Endothelial cell of umbilical vein (primary cell): ENCODE results near the gene GPR160. TPM values are rescaled to one million over a fixed set of nuclear protein-coding genes. Genes with fewer than 3 reads are reported as not detected.

Experiments
- BruUV-seq: library from RNA; stranded (reverse); fragments of 400-500 nt; replicated peaks from 2 replicates; lab custom pipeline; 2021; lab: Mats Ljungman, UMichigan
- CTCF ChIA-PET: fragments of 300-600, 350-600 bp; sonication (Branson Sonifier 250); formaldehyde crosslinking; loops from one replicate; lab custom pipeline; 2021; ENCODE audit warnings: antibody characterized with exemption, inconsistent platforms; lab: Charles Lee
- POLR2A ChIA-PET: fragments of 300-600, 350-600 bp; sonication (Branson Sonifier 250); formaldehyde crosslinking; loops from one replicate; lab custom pipeline; 2021; ENCODE audit warnings: antibody characterized with exemption, inconsistent platforms; lab: Charles Lee
- DNase-seq: peaks from one replicate; pipeline ENCODE4 v3.0.0-alpha.2; 2011; ENCODE audit warnings: low read depth, low spot score
- FAIRE-seq: peaks from 2 replicates; lab custom pipeline; 2011; peaks lifted over from hg19 to GRCh38; lab: Jason Lieb, UNC
- H2AFZ ChIP-seq: 2 replicates; pipeline ENCODE4 v1.6.0; 2012; ENCODE audit warnings: low read depth, low read length, control low read depth, inconsistent platforms
- H3K27ac ChIP-seq: 2 replicates; pipeline ENCODE4 v1.5.1; 2011; ENCODE audit warnings: low read depth, mild to moderate bottlenecking, control low read depth, low read length, moderate library complexity; ENCODE audit not compliant: insufficient read depth
- H3K27me3 ChIP-seq, 2 experiments: 2 replicates each; pipeline versions ENCODE4 v1.6.0 to v1.6.1; 2011; ENCODE audit warnings: low read length in 2 of 2, mixed read lengths in 1 of 2; ENCODE audit not compliant: control insufficient read depth in 2 of 2, insufficient read depth in 2 of 2
- H3K36me3 ChIP-seq, 2 experiments: 2 replicates in 1 of 2; 3 replicates in 1 of 2; pipeline ENCODE4 v1.5.1; 2011; ENCODE audit warnings: low read length in 2 of 2, mild to moderate bottlenecking in 1 of 2, moderate library complexity in 1 of 2; ENCODE audit not compliant: control insufficient read depth in 2 of 2, insufficient read depth in 2 of 2; ENCODE audit errors: extremely low read depth in 1 of 2
- H3K4me1 ChIP-seq: 3 replicates; pipeline ENCODE4 v1.5.1; 2011; ENCODE audit warnings: mild to moderate bottlenecking, low read length; ENCODE audit not compliant: control insufficient read depth, insufficient read depth; ENCODE audit errors: extremely low read depth
- H3K4me2 ChIP-seq: 2 replicates; pipeline ENCODE4 v1.6.1; 2011; ENCODE audit warnings: low read length, control low read depth, mixed read lengths; ENCODE audit not compliant: insufficient read depth
- H3K4me3 ChIP-seq, 3 experiments: fragments of 200-600 bp in 1 of 3; sonication (generic), shearing (Covaris generic) in 1 of 3; replicated peaks in 1 of 3; 2 replicates each; pipeline ENCODE4 v1.5.1; 2011 to 2016; ENCODE audit warnings: control low read depth in 3 of 3, low read length in 3 of 3, mild to moderate bottlenecking in 2 of 3, inconsistent platforms in 1 of 3, low read depth in 1 of 3, moderate library complexity in 1 of 3; ENCODE audit not compliant: insufficient read depth in 1 of 3
- H3K79me2 ChIP-seq: 2 replicates; pipeline ENCODE4 v1.6.0; 2012; ENCODE audit warnings: low read length, inconsistent platforms; ENCODE audit not compliant: control insufficient read depth, insufficient read depth
- H3K9ac ChIP-seq: replicated peaks from 2 replicates; pipeline ENCODE3; 2011; ENCODE audit warnings: low read length, control low read depth; ENCODE audit not compliant: insufficient read depth; ENCODE audit errors: extremely low read depth
- H3K9me1 ChIP-seq: replicated peaks from 3 replicates; pipeline ENCODE4 v1.6.0; 2011; ENCODE audit warnings: mild to moderate bottlenecking, low read length; ENCODE audit not compliant: control insufficient read depth, insufficient read depth; ENCODE audit errors: extremely low read depth
- H3K9me3 ChIP-seq: replicated peaks from 2 replicates; pipeline ENCODE4 v1.5.1; 2012; ENCODE audit warnings: low read length, inconsistent platforms; ENCODE audit not compliant: control insufficient read depth, insufficient read depth
- H4K20me1 ChIP-seq: replicated peaks from 2 replicates; pipeline ENCODE3; 2011; ENCODE audit warnings: mild to moderate bottlenecking, low read length; ENCODE audit not compliant: control insufficient read depth, insufficient read depth; ENCODE audit errors: extremely low read depth
- CTCF ChIP-seq, 2 donors: IDR thresholded peaks; 1 replicate in 1 of 2; 2 replicates in 1 of 2; pipeline ENCODE4 v1.5.1; 2011; ENCODE audit warnings: low read length in 2 of 2, mild to moderate bottlenecking in 2 of 2, moderate library complexity in 2 of 2, control low read depth in 1 of 2, inconsistent platforms in 1 of 2, low read depth in 1 of 2; ENCODE audit not compliant: insufficient read depth in 1 of 2; ENCODE audit errors: extremely low read depth in 1 of 2
- EZH2 ChIP-seq: IDR thresholded peaks from 2 replicates; pipeline ENCODE4 v1.6.1; 2012; ENCODE audit warnings: borderline replicate concordance, low read depth, mild to moderate bottlenecking, moderate library complexity, low read length, inconsistent platforms; ENCODE audit not compliant: severe bottlenecking
- FOS ChIP-seq: IDR thresholded peaks from 2 replicates; pipeline ENCODE4 v1.6.1; 2011; ENCODE audit warnings: mild to moderate bottlenecking, low read length, moderate library complexity, borderline replicate concordance; ENCODE audit not compliant: insufficient read depth
- GATA2 ChIP-seq: IDR thresholded peaks from 2 replicates; pipeline ENCODE4 v1.7.0; 2011; ENCODE audit warnings: low read depth, mild to moderate bottlenecking, moderate library complexity, mixed read lengths, low read length; ENCODE audit not compliant: insufficient read length, insufficient read depth
- JUN ChIP-seq: IDR thresholded peaks from 2 replicates; pipeline ENCODE4 v1.6.1; 2011; ENCODE audit warnings: borderline replicate concordance, low read depth; ENCODE audit not compliant: insufficient read length, insufficient read depth
- MYC ChIP-seq: IDR thresholded peaks from one replicate; pipeline ENCODE4 v1.6.1; 2011; ENCODE audit warnings: mild to moderate bottlenecking, low read depth, low read length
- POLR2A ChIP-seq: IDR thresholded peaks from 2 replicates; pipeline ENCODE4 v1.6.1; 2012; ENCODE audit warnings: low read depth, mild to moderate bottlenecking, control low read depth, low read length
- POLR2AphosphoS5 ChIP-seq: IDR thresholded peaks from 2 replicates; pipeline ENCODE4 v1.6.1; 2012; ENCODE audit warnings: low read depth, mild to moderate bottlenecking, control low read depth, low read length, moderate library complexity; ENCODE audit not compliant: insufficient read depth
- dilution Hi-C: fragments of 300-500 bp; cut with MboI; formaldehyde crosslinking; loops from one replicate; pipeline ENCODE4 v1.15.0; 2019; ENCODE audit warnings: low sequenced_read_pairs; ENCODE audit not compliant: extremely low pct_ligation_motif_present
- intact Hi-C: fragments of 100-400 bp; cut with micrococcal nuclease; formaldehyde crosslinking; loops from one replicate; pipeline ENCODE4 v1.10.0; 2022
- polyA plus RNA-seq, 4 experiments: library from polyadenylated mRNA; depleted of rRNA in 3 of 4; stranded (reverse) in 3 of 4; unstranded in 1 of 4; fragments of >200 nt; gene quantifications; 2 replicates each; pipeline versions ENCODE4 v1.2.1 to v1.2.3, GENCODE V29; 2011 to 2012; ENCODE audit warnings: missing spikeins in 1 of 4
- total RNA-seq: library from RNA; stranded (reverse); gene quantifications from 2 replicates; pipeline ENCODE4 v1.2.3, GENCODE V29; 2021
- TF ChIP-seq, protein P1 (sequence below): IDR thresholded peaks from 2 replicates; pipeline ENCODE4 v1.6.1; 2011; ENCODE audit not compliant: insufficient read depth, insufficient read length

The GPR160 gene
- total and polyA plus RNA-seq, 2 donors (not counting 3 experiments of a cell fraction or from before 2014, with no cell fraction given), result 0.39 to 1.3 TPM

- no peaks in the 10 kb centered on the region for H3K79me2 ChIP-seq
- no peaks in the 10 kb centered on the region for H4K20me1 ChIP-seq
- H3K4me2 ChIP-seq, result no peak overlapping the region
- no TSS peak for BruUV-seq
- H3K9me3 ChIP-seq, result no peaks in the 10 kb centered on the region
- FAIRE-seq (no peak), DNase-seq (no peak)
- ChIA-PET POLR2A (no interaction called here), CTCF (interaction anchor here (2.3 kb wide), 1 partner anchor 10 kb away, joined by 9 read pairs; no protein-coding TSS in a partner anchor)
- dilution Hi-C loops, result no loop called here
- H3K9me1 ChIP-seq, result no peaks in the 10 kb centered on the region
- H3K4me1 ChIP-seq, result no peaks in the 10 kb centered on the region
- H2AFZ ChIP-seq, result no peak overlapping the region
- H3K4me3 ChIP-seq, result no peak overlapping the region
- TF ChIP-seq, protein P1, sequence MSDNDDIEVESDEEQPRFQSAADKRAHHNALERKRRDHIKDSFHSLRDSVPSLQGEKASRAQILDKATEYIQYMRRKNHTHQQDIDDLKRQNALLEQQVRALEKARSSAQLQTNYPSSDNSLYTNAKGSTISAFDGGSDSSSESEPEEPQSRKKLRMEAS, result no peak
- no peak for TF ChIP-seq JUN
- TF ChIP-seq CTCF (IDR thresholded peaks at IDR 0.05; ENCODE audit: extremely low read depth in 1 of 2, insufficient read depth in 1 of 2, low read depth in 1 of 2, low read length in 2 of 2), result no peak
- no peak for TF ChIP-seq POLR2A
- TF ChIP-seq FOS, result no peak
- TF ChIP-seq MYC, result no peak
- no peak for TF ChIP-seq GATA2
- no peak for TF ChIP-seq EZH2
- TF ChIP-seq POLR2AphosphoS5, result no peak
- peaks cover 8 to 31% of the 10 kb centered on the region in 2 experiments for H3K36me3 ChIP-seq
- no peak overlapping the region for H3K27ac ChIP-seq
- H3K27me3 ChIP-seq, result no peaks in the 10 kb centered on the region
- no peak overlapping the region for H3K9ac ChIP-seq
- intact Hi-C loops, result no loop called here
Measured at GRCh38 chr3:170100944-170101343, 63.1 kb downstream of the GPR160 start.
